ENCODE results near the gene FZR1. TPM values are rescaled to one million over a fixed set of nuclear protein-coding genes. Genes with fewer than 3 reads are reported as not detected.

Gene FZR1
- total and polyA plus RNA-seq, 2 of the 4 experiments (the other 2 are of a cell fraction), result 21.5 to 47.8 TPM

- Histone ChIP-seq H3K79me1 (ENCODE audit: low read depth in 1 of 2, low read length in 2 of 2) (peaks cover 9 to 31% of the 10 kb centered on the region in 2 experiments; a peak in 3 of 4 replicates), H2BK15ac (ENCODE audit: low read depth, low read length) (no peak overlapping the region), H2BK20ac (ENCODE audit: low read depth, low read length) (no peak overlapping the region), H3K23ac (ENCODE audit: low read depth, low read length) (no peak overlapping the region), H2AK9ac (replicated peaks; ENCODE audit: low read depth, low read length, poor library complexity) (no peak overlapping the region), H3K4ac (ENCODE audit: low read depth, low read length) (no peak overlapping the region), H2BK120ac (ENCODE audit: low read depth, low read length) (no peak overlapping the region), H3K9me3 (ENCODE audit: control insufficient read depth, insufficient read depth, low read length) (no peaks in the 10 kb centered on the region), H2AFZ (replicated peaks; ENCODE audit: low read length, poor library complexity) (no peak overlapping the region), H2AK5ac (ENCODE audit: low read depth, low read length) (no peak overlapping the region), H4K8ac (ENCODE audit: low read depth in 2 of 2, low read length in 2 of 2) (no peak overlapping the region), H4K5ac (ENCODE audit: low read depth, low read length) (no peak overlapping the region), H3K27me3 (ENCODE audit: control insufficient read depth, insufficient read depth, low read length) (no peaks in the 10 kb centered on the region), H3K18ac (ENCODE audit: low read depth, low read length) (no peak overlapping the region), H3K9me1 (ENCODE audit: insufficient read depth, low read length) (no peaks in the 10 kb centered on the region), H3K27ac (ENCODE audit: insufficient read depth, low read length) (no peak overlapping the region), H4K20me1 (ENCODE audit: insufficient read depth, low read length) (peaks cover 30% of the 10 kb centered on the region), H3K36me3 (ENCODE audit: control insufficient read depth, insufficient read depth, low read length) (peaks cover 38% of the 10 kb centered on the region), H3K4me2 (ENCODE audit: low read depth, low read length) (no peak overlapping the region), H3K9ac (ENCODE audit: low read depth, low read length) (no peak overlapping the region), H3K4me1 (ENCODE audit: control insufficient read depth, insufficient read depth, low read length) (no peaks in the 10 kb centered on the region), H3K14ac (replicated peaks; ENCODE audit: low read depth, low read length) (no peak overlapping the region), H4K91ac (ENCODE audit: insufficient read depth, low read depth, low read length) (no peak overlapping the region), H3K56ac (ENCODE audit: extremely low read depth, insufficient read depth, low read length) (no peak overlapping the region), H3K4me3 (ENCODE audit: insufficient read depth, low read depth, low read length) (no peak overlapping the region), H2BK5ac (ENCODE audit: low read depth, low read length, poor library complexity, severe bottlenecking) (no peak overlapping the region)
- no peak for DNase-seq
- TF ChIP-seq MXI1 (IDR thresholded peaks at IDR 0.05; ENCODE audit: borderline replicate concordance, low read depth, low read length), result no peak
- TF ChIP-seq CHD1 (IDR thresholded peaks at IDR 0.05; ENCODE audit: low read depth, low read length), result no peak
- TF ChIP-seq RCOR1 (IDR thresholded peaks at IDR 0.05; ENCODE audit: insufficient replicate concordance, low read length), result no peak
- no peak for TF ChIP-seq CTCF (conservative IDR thresholded peaks at IDR 0.05; ENCODE audit: low read depth, low read length)
- TF ChIP-seq ELK1 (IDR thresholded peaks at IDR 0.05; ENCODE audit: borderline replicate concordance, low read depth, low read length), result no peak
- no peak for TF ChIP-seq RFX5 (IDR thresholded peaks at IDR 0.05; ENCODE audit: low read depth, low read length)
- no peak for TF ChIP-seq NFE2L2 (IDR thresholded peaks at IDR 0.05; ENCODE audit: low read depth, low read length)
- in situ Hi-C loops (cut with MboI; ENCODE audit: low sequenced_read_pairs) (no loop called here), dilution Hi-C loops (cut with HindIII; ENCODE audit: low sequenced_read_pairs, unreplicated experiment) (no loop called here), intact Hi-C loops (cut with micrococcal nuclease) (no loop called here)
- ChIA-PET CTCF (no interaction called here), POLR2A (ENCODE audit: unreplicated experiment) (no interaction called here)
- BruUV-seq (replicated peaks), result no TSS peak
- peak; percentile 30 for ATAC-seq (ENCODE audit: low read depth)
- WGBS, 2 experiments (ENCODE audit: extremely low coverage in 2 of 2, insufficient read length in 1 of 2), result 93% methylated on average over 6 of the region's 22 CpGs; no CpG with 5 or more reads in 1 of the 2 experiments
These were observed 31.5 kb downstream of the FZR1 start for GRCh38 chr19:3537438-3538240.

Data from IMR-90 (cell line).